Bronchus fibroblast of lung (primary cell): ENCODE measurements around the gene METTL3. TPM values are rescaled to one million over a fixed set of nuclear protein-coding genes. Genes with fewer than 3 reads are reported as not detected.

Experiments
- total RNA-seq: library from RNA; depleted of rRNA; stranded (reverse); fragments of >200 nt; gene quantifications from 2 replicates; pipeline ENCODE4 v1.2.3, GENCODE V29; 2015

METTL3 gene
- 42.4 and 46.7 TPM in 2 replicates for total RNA-seq

GRCh38 chr14:21510735-21511657 lies at the start of gene METTL3:
TSS of gene METTL3 (minus strand) at chr14:21511340. CDS start at chr14:21511223, 117 bp downstream.

GRCh38 chr14:21525962-21526671 lies 15.0 kb upstream of the METTL3 start, which contains the start of gene SALL2:
TSS of gene SALL2 (minus strand) at chr14:21526346. CDS start at chr14:21526127, 219 bp downstream.

GRCh38 chr14:21476925-21477681 lies 34.0 kb downstream of the METTL3 start, which contains the start of the genes RAB2B and TOX4:
TSS of gene RAB2B (minus strand) at chr14:21476959. CDS start at chr14:21476872, 87 bp downstream.
TSS of gene TOX4 (plus strand) at chr14:21477195. CDS start at chr14:21477279, 84 bp downstream.

GRCh38 chr14:21455912-21456667 lies 55.0 kb downstream of the METTL3 start, which contains the start of gene CHD8:
TSS of gene CHD8 (minus strand) at chr14:21456123. CDS start at chr14:21431643, 24,480 bp downstream.

Other genes with a start within 250 kb of the METTL3 start
- 933 and 937 TPM in 2 replicates for gene HNRNPC, start 241.9 kb downstream of the METTL3 start, total RNA-seq
- gene RPGRIP1, start 231.3 kb downstream of the METTL3 start, total RNA-seq = not detected in 2 replicates
- 63.6 and 68.6 TPM in 2 replicates for gene SUPT16H, start 127.3 kb downstream of the METTL3 start, total RNA-seq
- gene CHD8, start 55.2 kb downstream of the METTL3 start, total RNA-seq = 33.3 and 35.8 TPM in 2 replicates
- 13.2 and 16.3 TPM in 2 replicates for gene RAB2B, start 34.4 kb downstream of the METTL3 start, total RNA-seq
- 23.5 and 28.6 TPM in 2 replicates for gene TOX4, start 34.1 kb downstream of the METTL3 start, total RNA-seq
- gene SALL2, start 15.0 kb upstream of the METTL3 start, total RNA-seq = 7.2 and 9.2 TPM in 2 replicates
- gene OR10G3, start 68.7 kb upstream of the METTL3 start, total RNA-seq = not detected in 2 replicates
- gene OR10G2, start 123.6 kb upstream of the METTL3 start, total RNA-seq = not detected in 2 replicates
- gene OR4E2, start 142.5 kb upstream of the METTL3 start, total RNA-seq = not detected in 2 replicates
- gene OR4E1, start 162.5 kb upstream of the METTL3 start, total RNA-seq = not detected in 2 replicates